ENCODE data around the gene EEF1A1.

DNA sequence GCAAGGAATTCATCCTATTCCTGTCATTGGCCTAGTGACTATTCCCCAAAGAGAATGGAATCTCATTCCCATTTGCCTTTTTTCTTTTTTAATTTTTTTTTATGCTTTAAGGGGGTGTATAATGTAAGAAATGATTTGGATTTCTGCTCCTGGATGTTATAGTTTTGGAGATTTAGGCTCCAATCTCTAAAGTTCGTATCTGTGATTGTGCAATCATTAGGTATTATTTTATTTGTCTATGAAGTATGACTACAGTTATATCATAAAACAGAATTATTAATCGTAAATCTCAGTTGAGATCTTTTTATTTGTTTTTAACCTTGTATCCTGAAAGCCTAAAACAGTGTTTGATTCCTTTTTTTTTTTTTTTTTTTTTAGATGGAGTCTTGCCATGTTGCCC is 41.7 kb upstream of the EEF1A1 start:
- TF ChIP-seq CTCF (conservative IDR thresholded peaks at IDR 0.05 in 1 of 2, IDR thresholded peaks at IDR 0.05 in 1 of 2; ENCODE audit: low read depth in 1 of 2, low read length in 2 of 2), result no peak
- TF ChIP-seq EZH2 (IDR thresholded peaks at IDR 0.05; ENCODE audit: low read length, missing control alignments), result no peak
